Panc1 (cell line): ENCODE results near the gene HOXD13. TPM values are rescaled to one million over a fixed set of nuclear protein-coding genes. Genes with fewer than 3 reads are reported as not detected.

ENCODE experiments used
- ATAC-seq: fragments of 200-7000 bp; cut with Tn5 transposase; 2 replicates; pipeline ENCODE4 v1.9.1; 2020; ENCODE audit warnings: mild to moderate bottlenecking, moderate library complexity
- BruUV-seq: library from RNA; stranded (reverse); fragments of 400-500 nt; replicated peaks from 2 replicates; lab custom pipeline; 2021; lab: Mats Ljungman, UMichigan
- CTCF ChIA-PET: fragments of 300-600 bp; sonication (Branson Sonifier 250); formaldehyde crosslinking; loops from one replicate; lab custom pipeline; 2022; ENCODE audit warnings: antibody characterized with exemption; lab: Charles Lee
- POLR2A ChIA-PET: fragments of 300-600 bp; sonication (Branson Sonifier 250); formaldehyde crosslinking; loops from one replicate; lab custom pipeline; 2022; ENCODE audit warnings: antibody characterized with exemption; lab: Charles Lee
- DNase-seq: peaks from one replicate; pipeline ENCODE4 v3.0.0-alpha.2; 2010; ENCODE audit warnings: low read depth, low spot score
- H3K27ac ChIP-seq: 2 replicates; pipeline ENCODE4 v1.5.1; 2011; ENCODE audit warnings: mild to moderate bottlenecking, low read length, inconsistent platforms
- H3K27me3 ChIP-seq: fragments of 200-500 bp; sonication (Bioruptor generic); 2 replicates; pipeline ENCODE4 v1.6.0; 2014; ENCODE audit warnings: low read length, inconsistent platforms; ENCODE audit not compliant: control insufficient read depth, insufficient read depth
- H3K36me3 ChIP-seq: fragments of 200-500 bp; sonication (Bioruptor generic); 2 replicates; pipeline ENCODE4 v1.5.1; 2014; ENCODE audit warnings: inconsistent platforms, mild to moderate bottlenecking, low read length, moderate library complexity; ENCODE audit not compliant: control insufficient read depth, insufficient read depth
- H3K4me1 ChIP-seq: 2 replicates; pipeline ENCODE4 v1.5.1; 2011; ENCODE audit warnings: inconsistent platforms, mild to moderate bottlenecking, low read length, moderate library complexity; ENCODE audit not compliant: control insufficient read depth, insufficient read depth
- H3K4me3 ChIP-seq, 2 experiments: 2 replicates each; pipeline ENCODE4 v1.5.1; 2011 to 2012; ENCODE audit warnings: low read depth in 2 of 2, low read length in 2 of 2, mild to moderate bottlenecking in 2 of 2, inconsistent platforms in 1 of 2, moderate library complexity in 1 of 2
- H3K9me3 ChIP-seq: fragments of 200-500 bp; sonication (Bioruptor generic); 2 replicates; pipeline ENCODE4 v1.5.1; 2014; ENCODE audit warnings: low read depth, mild to moderate bottlenecking, inconsistent platforms, low read length, moderate library complexity; ENCODE audit not compliant: control insufficient read depth, insufficient read depth
- CTCF ChIP-seq: fragments of 450-650 bp; IDR thresholded peaks from 2 replicates; pipeline ENCODE4 v1.5.1; 2017; ENCODE audit warnings: mild to moderate bottlenecking
- POLR2AphosphoS5 ChIP-seq: IDR thresholded peaks from 2 replicates; pipeline ENCODE4 v1.6.1; 2012; ENCODE audit warnings: mild to moderate bottlenecking, low read depth, low read length, moderate library complexity
- REST ChIP-seq, 2 experiments: IDR thresholded peaks; 2 replicates each; pipeline ENCODE4 v1.6.1; 2011 to 2012; ENCODE audit warnings: low read depth in 2 of 2, control low read depth in 1 of 2, low read length in 1 of 2, mild to moderate bottlenecking in 1 of 2, moderate library complexity in 1 of 2; ENCODE audit not compliant: insufficient read depth in 1 of 2
- SIN3A ChIP-seq: IDR thresholded peaks from 2 replicates; pipeline ENCODE4 v1.6.1; 2012; ENCODE audit warnings: low read depth, mild to moderate bottlenecking, low read length, moderate library complexity, borderline replicate concordance; ENCODE audit not compliant: insufficient read depth
- TCF7L2 ChIP-seq: IDR thresholded peaks from 2 replicates; pipeline ENCODE4 v1.6.1; 2011; ENCODE audit warnings: mild to moderate bottlenecking, low read depth, low read length, inconsistent platforms
- in situ Hi-C: cut with HindIII; loops from 2 replicates; pipeline ENCODE4 v1.10.0; 2016; ENCODE audit warnings: low sequenced_read_pairs, low pct_unique_long_range_greater_than_20kb
- intact Hi-C: fragments of 100-400 bp; cut with micrococcal nuclease; formaldehyde crosslinking; loops from one replicate; pipeline ENCODE4 v1.10.0; 2022; ENCODE audit not compliant: unreplicated experiment
- total RNA-seq: library from RNA; stranded (reverse); gene quantifications from one replicate; pipeline ENCODE4 v1.2.1, GENCODE V29; 2021; ENCODE audit not compliant: unreplicated experiment

HOXD13 gene
- total RNA-seq, 1 experiment from 2014 or later: not detected

- no peaks in the 10 kb centered on the region for H3K36me3 ChIP-seq
- no peak overlapping the region for H3K27ac ChIP-seq
- ChIA-PET POLR2A (no interaction called here), CTCF (no interaction called here)
- intact Hi-C loops: no loop called here
- H3K9me3 ChIP-seq: no peaks in the 10 kb centered on the region
- H3K4me1 ChIP-seq: no peaks in the 10 kb centered on the region
- DNase-seq (no peak), ATAC-seq (no peak)
- no peak overlapping the region for H3K4me3 ChIP-seq
- TF ChIP-seq REST (IDR thresholded peaks at IDR 0.05; ENCODE audit: insufficient read depth in 1 of 2, low read depth in 2 of 2, low read length in 1 of 2): no peak
- TF ChIP-seq SIN3A: no peak
- TF ChIP-seq CTCF: no peak
- no peak for TF ChIP-seq POLR2AphosphoS5
- no peak for TF ChIP-seq TCF7L2
- BruUV-seq: no TSS peak
- in situ Hi-C loops: no loop called here
- peaks cover 15% of the 10 kb centered on the region for H3K27me3 ChIP-seq
These were observed 19.3 kb upstream of the HOXD13 start for GRCh38 chr2:176072951-176073904.

- Histone ChIP-seq H3K27ac (no peak overlapping the region), H3K4me3 (no peak overlapping the region), H3K9me3 (no peaks in the 10 kb centered on the region), H3K27me3 (peaks cover 18% of the 10 kb centered on the region), H3K36me3 (no peaks in the 10 kb centered on the region), H3K4me1 (no peaks in the 10 kb centered on the region; the same call in 1 of the 2 replicates)
- no peak for DNase-seq
- ChIA-PET POLR2A (no interaction called here), CTCF (no interaction called here)
- intact Hi-C loops: no loop called here
- TF ChIP-seq CTCF (no peak), POLR2AphosphoS5 (no peak)
- in situ Hi-C loops: no loop called here
- BruUV-seq: no TSS peak
- ATAC-seq: no peak
These were observed 17.5 kb upstream of the HOXD13 start for GRCh38 chr2:176074919-176075425.
